ENCODE measurements around the gene JAZF1.

The JAZF1 gene

GRCh38 chr7:28181416-28181815 is 821 bp upstream of the JAZF1 start:
- no peaks in the 10 kb centered on the region for H3K27me3 ChIP-seq (ENCODE audit: insufficient read depth, poor library complexity, severe bottlenecking)
- no peak overlapping the region for H3K27ac ChIP-seq (replicated peaks)
- H3K4me3 ChIP-seq (replicated peaks; ENCODE audit: insufficient read depth, low read length): no peak overlapping the region
- TF ChIP-seq GABPA (IDR thresholded peaks at IDR 0.05; ENCODE audit: low read depth) (no peak), POLR2AphosphoS5 (IDR thresholded peaks at IDR 0.05; ENCODE audit: low read depth) (no peak), SPI1 (IDR thresholded peaks at IDR 0.05; ENCODE audit: borderline replicate concordance, low read depth) (no peak)
- TF ChIP-seq, protein P1, sequence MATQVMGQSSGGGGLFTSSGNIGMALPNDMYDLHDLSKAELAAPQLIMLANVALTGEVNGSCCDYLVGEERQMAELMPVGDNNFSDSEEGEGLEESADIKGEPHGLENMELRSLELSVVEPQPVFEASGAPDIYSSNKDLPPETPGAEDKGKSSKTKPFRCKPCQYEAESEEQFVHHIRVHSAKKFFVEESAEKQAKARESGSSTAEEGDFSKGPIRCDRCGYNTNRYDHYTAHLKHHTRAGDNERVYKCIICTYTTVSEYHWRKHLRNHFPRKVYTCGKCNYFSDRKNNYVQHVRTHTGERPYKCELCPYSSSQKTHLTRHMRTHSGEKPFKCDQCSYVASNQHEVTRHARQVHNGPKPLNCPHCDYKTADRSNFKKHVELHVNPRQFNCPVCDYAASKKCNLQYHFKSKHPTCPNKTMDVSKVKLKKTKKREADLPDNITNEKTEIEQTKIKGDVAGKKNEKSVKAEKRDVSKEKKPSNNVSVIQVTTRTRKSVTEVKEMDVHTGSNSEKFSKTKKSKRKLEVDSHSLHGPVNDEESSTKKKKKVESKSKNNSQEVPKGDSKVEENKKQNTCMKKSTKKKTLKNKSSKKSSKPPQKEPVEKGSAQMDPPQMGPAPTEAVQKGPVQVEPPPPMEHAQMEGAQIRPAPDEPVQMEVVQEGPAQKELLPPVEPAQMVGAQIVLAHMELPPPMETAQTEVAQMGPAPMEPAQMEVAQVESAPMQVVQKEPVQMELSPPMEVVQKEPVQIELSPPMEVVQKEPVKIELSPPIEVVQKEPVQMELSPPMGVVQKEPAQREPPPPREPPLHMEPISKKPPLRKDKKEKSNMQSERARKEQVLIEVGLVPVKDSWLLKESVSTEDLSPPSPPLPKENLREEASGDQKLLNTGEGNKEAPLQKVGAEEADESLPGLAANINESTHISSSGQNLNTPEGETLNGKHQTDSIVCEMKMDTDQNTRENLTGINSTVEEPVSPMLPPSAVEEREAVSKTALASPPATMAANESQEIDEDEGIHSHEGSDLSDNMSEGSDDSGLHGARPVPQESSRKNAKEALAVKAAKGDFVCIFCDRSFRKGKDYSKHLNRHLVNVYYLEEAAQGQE (IDR thresholded peaks at IDR 0.05; ENCODE audit: insufficient replicate concordance, low read depth): no peak
- TF ChIP-seq, protein P2, sequence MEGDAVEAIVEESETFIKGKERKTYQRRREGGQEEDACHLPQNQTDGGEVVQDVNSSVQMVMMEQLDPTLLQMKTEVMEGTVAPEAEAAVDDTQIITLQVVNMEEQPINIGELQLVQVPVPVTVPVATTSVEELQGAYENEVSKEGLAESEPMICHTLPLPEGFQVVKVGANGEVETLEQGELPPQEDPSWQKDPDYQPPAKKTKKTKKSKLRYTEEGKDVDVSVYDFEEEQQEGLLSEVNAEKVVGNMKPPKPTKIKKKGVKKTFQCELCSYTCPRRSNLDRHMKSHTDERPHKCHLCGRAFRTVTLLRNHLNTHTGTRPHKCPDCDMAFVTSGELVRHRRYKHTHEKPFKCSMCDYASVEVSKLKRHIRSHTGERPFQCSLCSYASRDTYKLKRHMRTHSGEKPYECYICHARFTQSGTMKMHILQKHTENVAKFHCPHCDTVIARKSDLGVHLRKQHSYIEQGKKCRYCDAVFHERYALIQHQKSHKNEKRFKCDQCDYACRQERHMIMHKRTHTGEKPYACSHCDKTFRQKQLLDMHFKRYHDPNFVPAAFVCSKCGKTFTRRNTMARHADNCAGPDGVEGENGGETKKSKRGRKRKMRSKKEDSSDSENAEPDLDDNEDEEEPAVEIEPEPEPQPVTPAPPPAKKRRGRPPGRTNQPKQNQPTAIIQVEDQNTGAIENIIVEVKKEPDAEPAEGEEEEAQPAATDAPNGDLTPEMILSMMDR (IDR thresholded peaks at IDR 0.05; ENCODE audit: insufficient read depth, low read length): no peak
- DNase-seq (ENCODE audit: low read depth in 1 of 2, low spot score in 1 of 2): no peak

DNA sequence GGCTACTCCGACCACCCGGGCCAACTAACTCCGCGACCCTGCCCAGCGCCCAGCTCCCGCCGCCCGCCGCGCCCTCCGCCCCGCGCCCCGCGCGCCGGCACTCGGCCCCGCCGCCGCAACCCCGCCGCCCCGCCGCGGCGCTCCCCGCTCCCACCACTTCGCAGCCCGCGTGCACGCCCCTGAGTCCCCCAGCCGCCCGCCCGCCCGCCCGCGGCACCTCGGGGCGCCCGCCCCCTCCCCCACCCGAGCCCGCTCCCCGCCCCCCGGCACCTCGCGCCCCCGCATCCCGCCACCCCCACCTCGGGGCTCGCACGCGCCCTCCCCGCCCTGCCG is 598 bp downstream of the JAZF1 start:
- Histone ChIP-seq H3K27ac (replicated peaks) (no peak overlapping the region), H3K4me3 (replicated peaks; ENCODE audit: insufficient read depth, low read length) (peak overlapping the region; percentile 73), H3K27me3 (ENCODE audit: insufficient read depth, poor library complexity, severe bottlenecking) (no peaks in the 10 kb centered on the region)
- TF ChIP-seq, protein P2 (IDR thresholded peaks at IDR 0.05; ENCODE audit: insufficient read depth, low read length): no peak
- TF ChIP-seq, protein P1 (IDR thresholded peaks at IDR 0.05; ENCODE audit: insufficient replicate concordance, low read depth): no peak
- TF ChIP-seq GABPA (IDR thresholded peaks at IDR 0.05; ENCODE audit: low read depth) (no peak), POLR2AphosphoS5 (IDR thresholded peaks at IDR 0.05; ENCODE audit: low read depth) (no peak), SPI1 (IDR thresholded peaks at IDR 0.05; ENCODE audit: borderline replicate concordance, low read depth) (no peak)
- DNase-seq (ENCODE audit: low read depth in 1 of 2, low spot score in 1 of 2): no peak

GRCh38 chr7:28179120-28180030 is 1.2 kb downstream of the JAZF1 start:
- peak in 1 of 2 experiments; percentile 52 for DNase-seq (ENCODE audit: low read depth in 1 of 2, low spot score in 1 of 2)
- no peaks in the 10 kb centered on the region for H3K27me3 ChIP-seq (ENCODE audit: insufficient read depth, poor library complexity, severe bottlenecking)
- TF ChIP-seq, protein P2 (IDR thresholded peaks at IDR 0.05; ENCODE audit: insufficient read depth, low read length): no peak
- H3K4me3 ChIP-seq (replicated peaks; ENCODE audit: insufficient read depth, low read length): peak overlapping the region; percentile 73
- H3K27ac ChIP-seq (replicated peaks): no peak overlapping the region

Measured in HL-60 (cell line).